Sigmoid colon (tissue), 3 donors: ENCODE measurements around the gene CDK14.

Experiments used
- CTCF ChIP-seq, 4 experiments: fragments of 450-650 bp in 3 of 4; fragments of 200-600 bp in 1 of 4; IDR thresholded peaks; one replicate each; pipeline ENCODE4 v1.5.1; 2016 to 2019; ENCODE audit warnings: antibody characterized with exemption in 4 of 4, mild to moderate bottlenecking in 3 of 4, moderate library complexity in 2 of 4
- POLR2A ChIP-seq, 2 donors: fragments of 450-650 bp; IDR thresholded peaks; one replicate each; pipeline ENCODE4 v1.6.1; 2016; ENCODE audit warnings: antibody characterized with exemption in 2 of 2, mild to moderate bottlenecking in 2 of 2, moderate library complexity in 2 of 2

GRCh38 chr7:91031757-91032156, 435.6 kb downstream of the CDK14 start:
- TF ChIP-seq CTCF (IDR thresholded peaks at IDR 0.05): no peak
- no peak for TF ChIP-seq POLR2A (IDR thresholded peaks at IDR 0.05)
